Measurements from ENCODE around the gene KIF18A. TPM values are rescaled to one million over a fixed set of nuclear protein-coding genes. Genes with fewer than 3 reads are reported as not detected.

Gene KIF18A
- total RNA-seq, 1 experiment from 2014 or later, result 117 TPM

DNA sequence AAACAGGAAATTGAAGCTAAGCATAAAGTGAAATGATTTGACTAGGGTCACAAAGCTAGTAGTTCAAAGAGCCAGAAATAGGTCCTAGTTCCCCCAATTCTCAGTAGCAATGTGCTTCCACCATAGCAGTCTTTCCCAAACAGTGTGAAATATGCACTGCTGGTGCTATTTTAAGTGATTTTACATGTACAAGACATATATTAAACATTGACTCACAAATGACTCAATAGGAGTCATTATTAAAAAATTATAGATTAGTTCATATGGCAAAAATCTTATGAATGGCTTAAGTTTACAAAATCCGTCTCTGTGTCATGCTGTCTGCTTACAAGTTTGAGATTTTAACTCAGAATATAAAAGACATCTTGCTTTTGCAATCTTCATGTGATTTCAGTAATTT lies 21.4 kb downstream of the KIF18A start:
- BruUV-seq (replicated peaks), result no TSS peak
- intact Hi-C loops (cut with micrococcal nuclease; ENCODE audit: unreplicated experiment), result no loop called here
- TF ChIP-seq EZH2 (IDR thresholded peaks at IDR 0.05; ENCODE audit: borderline replicate concordance, low read depth, low read length, poor library complexity, severe bottlenecking), result no peak
- TF ChIP-seq, protein P1, sequence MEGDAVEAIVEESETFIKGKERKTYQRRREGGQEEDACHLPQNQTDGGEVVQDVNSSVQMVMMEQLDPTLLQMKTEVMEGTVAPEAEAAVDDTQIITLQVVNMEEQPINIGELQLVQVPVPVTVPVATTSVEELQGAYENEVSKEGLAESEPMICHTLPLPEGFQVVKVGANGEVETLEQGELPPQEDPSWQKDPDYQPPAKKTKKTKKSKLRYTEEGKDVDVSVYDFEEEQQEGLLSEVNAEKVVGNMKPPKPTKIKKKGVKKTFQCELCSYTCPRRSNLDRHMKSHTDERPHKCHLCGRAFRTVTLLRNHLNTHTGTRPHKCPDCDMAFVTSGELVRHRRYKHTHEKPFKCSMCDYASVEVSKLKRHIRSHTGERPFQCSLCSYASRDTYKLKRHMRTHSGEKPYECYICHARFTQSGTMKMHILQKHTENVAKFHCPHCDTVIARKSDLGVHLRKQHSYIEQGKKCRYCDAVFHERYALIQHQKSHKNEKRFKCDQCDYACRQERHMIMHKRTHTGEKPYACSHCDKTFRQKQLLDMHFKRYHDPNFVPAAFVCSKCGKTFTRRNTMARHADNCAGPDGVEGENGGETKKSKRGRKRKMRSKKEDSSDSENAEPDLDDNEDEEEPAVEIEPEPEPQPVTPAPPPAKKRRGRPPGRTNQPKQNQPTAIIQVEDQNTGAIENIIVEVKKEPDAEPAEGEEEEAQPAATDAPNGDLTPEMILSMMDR (conservative IDR thresholded peaks at IDR 0.05; ENCODE audit: low read depth, low read length), result no peak
- Histone ChIP-seq H3K27ac (ENCODE audit: low read depth, low read length, poor library complexity, severe bottlenecking) (no peak overlapping the region), H3K9me3 (ENCODE audit: low read depth, low read length, poor library complexity, severe bottlenecking) (no peaks in the 10 kb centered on the region), H3K36me3 (ENCODE audit: insufficient read depth, low read length, poor library complexity, severe bottlenecking) (peaks cover 89% of the 10 kb centered on the region), H3K4me1 (ENCODE audit: insufficient read depth, low read length, poor library complexity, severe bottlenecking) (peaks cover 5% of the 10 kb centered on the region), H3K4me3 (ENCODE audit: low read depth, low read length, poor library complexity, severe bottlenecking) (no peak overlapping the region), H3K27me3 (replicated peaks; ENCODE audit: insufficient read depth, low read depth, low read length, poor library complexity) (no peaks in the 10 kb centered on the region)
- ChIA-PET CTCF (no interaction called here), POLR2A (ENCODE audit: low non-redundant PET) (interaction anchor here (0.7 kb wide), 1 partner anchor 467 kb away, joined by 3 read pairs; no protein-coding TSS in a partner anchor)
- no peak for DNase-seq (ENCODE audit: low spot score)

DNA sequence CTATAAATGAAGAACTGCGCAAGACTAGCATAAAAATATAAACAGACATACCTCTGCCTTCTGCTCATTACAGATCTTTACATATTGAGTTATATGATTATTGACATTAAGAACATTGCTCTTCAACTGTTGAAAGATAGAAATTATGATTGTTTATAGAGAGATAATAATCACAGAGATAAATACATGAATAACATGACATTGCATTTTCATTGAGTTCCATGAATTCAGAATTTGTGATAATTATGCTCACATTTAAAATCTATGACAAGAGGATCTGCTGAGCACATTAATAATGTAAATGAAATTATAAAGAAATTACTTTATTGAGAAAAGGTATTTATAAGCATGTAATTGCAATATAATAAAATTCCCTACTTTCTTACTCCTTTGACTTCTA lies 24.8 kb downstream of the KIF18A start:
- Histone ChIP-seq H3K27ac (ENCODE audit: low read depth, low read length, poor library complexity, severe bottlenecking) (no peak overlapping the region), H3K4me1 (ENCODE audit: insufficient read depth, low read length, poor library complexity, severe bottlenecking) (no peaks in the 10 kb centered on the region), H3K36me3 (ENCODE audit: insufficient read depth, low read length, poor library complexity, severe bottlenecking) (peaks cover 94% of the 10 kb centered on the region), H3K4me3 (ENCODE audit: low read depth, low read length, poor library complexity, severe bottlenecking) (no peak overlapping the region), H3K9me3 (ENCODE audit: low read depth, low read length, poor library complexity, severe bottlenecking) (no peaks in the 10 kb centered on the region), H3K27me3 (replicated peaks; ENCODE audit: insufficient read depth, low read depth, low read length, poor library complexity) (no peaks in the 10 kb centered on the region)
- POLR2A ChIA-PET (ENCODE audit: low non-redundant PET), result no interaction called here
- intact Hi-C loops (cut with micrococcal nuclease; ENCODE audit: unreplicated experiment), result no loop called here
- no TSS peak for BruUV-seq (replicated peaks)
- CTCF ChIA-PET, result no interaction called here
- no peak for DNase-seq (ENCODE audit: low spot score)
- TF ChIP-seq, protein P1 (conservative IDR thresholded peaks at IDR 0.05; ENCODE audit: low read depth, low read length), result no peak
- no peak for TF ChIP-seq EZH2 (IDR thresholded peaks at IDR 0.05; ENCODE audit: borderline replicate concordance, low read depth, low read length, poor library complexity, severe bottlenecking)

DNA sequence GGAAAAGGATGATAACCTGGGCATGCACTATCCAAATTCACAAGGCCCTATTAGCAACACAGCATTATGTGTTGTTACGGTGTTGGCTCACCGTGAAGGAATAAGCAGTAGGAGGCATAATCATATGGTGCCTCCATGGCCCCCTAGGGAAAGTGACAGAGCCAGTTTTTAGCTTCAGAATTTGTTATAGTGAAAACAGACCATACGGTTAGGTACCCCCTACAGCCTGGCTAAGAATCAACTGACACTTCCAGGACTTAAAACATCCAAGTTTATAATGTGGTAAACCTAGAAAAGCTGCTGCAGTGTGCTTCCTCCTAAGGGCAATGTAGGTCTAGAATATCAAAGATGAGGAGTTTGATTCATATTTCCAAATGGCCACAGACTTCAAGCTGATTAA lies 30.4 kb downstream of the KIF18A start:
- TF ChIP-seq, protein P1 (conservative IDR thresholded peaks at IDR 0.05; ENCODE audit: low read depth, low read length), result no peak
- no peak for TF ChIP-seq EZH2 (IDR thresholded peaks at IDR 0.05; ENCODE audit: borderline replicate concordance, low read depth, low read length, poor library complexity, severe bottlenecking)
- Histone ChIP-seq H3K4me1 (ENCODE audit: insufficient read depth, low read length, poor library complexity, severe bottlenecking) (no peaks in the 10 kb centered on the region), H3K27me3 (replicated peaks; ENCODE audit: insufficient read depth, low read depth, low read length, poor library complexity) (no peaks in the 10 kb centered on the region), H3K4me3 (ENCODE audit: low read depth, low read length, poor library complexity, severe bottlenecking) (no peak overlapping the region), H3K27ac (ENCODE audit: low read depth, low read length, poor library complexity, severe bottlenecking) (no peak overlapping the region), H3K9me3 (ENCODE audit: low read depth, low read length, poor library complexity, severe bottlenecking) (no peaks in the 10 kb centered on the region), H3K36me3 (ENCODE audit: insufficient read depth, low read length, poor library complexity, severe bottlenecking) (peaks cover 95% of the 10 kb centered on the region)
- ChIA-PET POLR2A (ENCODE audit: low non-redundant PET) (no interaction called here), CTCF (no interaction called here)
- DNase-seq (ENCODE audit: low spot score), result peak; percentile 29
- no TSS peak for BruUV-seq (replicated peaks)
- intact Hi-C loops (cut with micrococcal nuclease; ENCODE audit: unreplicated experiment), result no loop called here

Data from A673 (cell line).